ENCODE data around the gene TMEM45A.

DNA sequence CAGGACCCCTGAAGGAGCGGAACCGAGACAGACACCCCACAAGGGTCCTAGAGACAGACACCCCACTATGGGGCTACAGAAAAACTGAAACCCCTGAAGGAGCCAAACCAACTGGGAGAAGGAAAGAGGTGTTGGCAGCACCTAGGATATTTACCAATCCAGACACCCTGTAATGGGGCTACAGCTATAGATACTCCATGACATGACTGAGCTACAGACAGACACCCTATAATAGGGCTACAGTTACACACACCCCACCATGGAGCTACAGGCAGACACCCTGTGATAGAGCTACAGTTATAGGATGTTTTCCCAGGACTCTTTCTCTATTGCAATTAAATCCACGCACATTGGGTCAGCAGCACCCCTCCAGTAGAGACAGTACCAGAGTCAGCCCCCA is 94.4 kb downstream of the TMEM45A start:
- TF ChIP-seq, protein P1, sequence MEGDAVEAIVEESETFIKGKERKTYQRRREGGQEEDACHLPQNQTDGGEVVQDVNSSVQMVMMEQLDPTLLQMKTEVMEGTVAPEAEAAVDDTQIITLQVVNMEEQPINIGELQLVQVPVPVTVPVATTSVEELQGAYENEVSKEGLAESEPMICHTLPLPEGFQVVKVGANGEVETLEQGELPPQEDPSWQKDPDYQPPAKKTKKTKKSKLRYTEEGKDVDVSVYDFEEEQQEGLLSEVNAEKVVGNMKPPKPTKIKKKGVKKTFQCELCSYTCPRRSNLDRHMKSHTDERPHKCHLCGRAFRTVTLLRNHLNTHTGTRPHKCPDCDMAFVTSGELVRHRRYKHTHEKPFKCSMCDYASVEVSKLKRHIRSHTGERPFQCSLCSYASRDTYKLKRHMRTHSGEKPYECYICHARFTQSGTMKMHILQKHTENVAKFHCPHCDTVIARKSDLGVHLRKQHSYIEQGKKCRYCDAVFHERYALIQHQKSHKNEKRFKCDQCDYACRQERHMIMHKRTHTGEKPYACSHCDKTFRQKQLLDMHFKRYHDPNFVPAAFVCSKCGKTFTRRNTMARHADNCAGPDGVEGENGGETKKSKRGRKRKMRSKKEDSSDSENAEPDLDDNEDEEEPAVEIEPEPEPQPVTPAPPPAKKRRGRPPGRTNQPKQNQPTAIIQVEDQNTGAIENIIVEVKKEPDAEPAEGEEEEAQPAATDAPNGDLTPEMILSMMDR (IDR thresholded peaks at IDR 0.05): no peak
- TF ChIP-seq POLR2A (IDR thresholded peaks at IDR 0.05) (no peak), POLR2AphosphoS5 (IDR thresholded peaks at IDR 0.05) (no peak), EP300 (IDR thresholded peaks at IDR 0.05) (no peak)
